Parathyroid adenoma (tissue), 2 donors: ENCODE results near the gene MYL3.

ENCODE experiments used
- H2AFZ ChIP-seq: fragments of 300-600 bp; sonication (generic); one replicate; pipeline ENCODE4 v1.7.0; 2017; ENCODE audit warnings: antibody characterized with exemption, mild to moderate bottlenecking
- H3K27ac ChIP-seq: fragments of 300-600 bp; sonication (generic); one replicate; pipeline ENCODE4 v1.7.0; 2017
- H3K27me3 ChIP-seq: fragments of 300-600 bp; sonication (generic); one replicate; pipeline ENCODE4 v1.7.0; 2017; ENCODE audit warnings: low read length; ENCODE audit not compliant: control insufficient read depth, insufficient read depth
- H3K36me3 ChIP-seq: fragments of 300-600 bp; sonication (generic); one replicate; pipeline ENCODE4 v1.7.0; 2017; ENCODE audit warnings: low read length; ENCODE audit not compliant: control insufficient read depth, insufficient read depth
- H3K4me1 ChIP-seq: fragments of 300-600 bp; sonication (generic); one replicate; pipeline ENCODE4 v1.7.0; 2017; ENCODE audit warnings: control low read depth
- H3K4me2 ChIP-seq: fragments of 300-600 bp; sonication (generic); one replicate; pipeline ENCODE4 v1.7.0; 2017; ENCODE audit warnings: low read length
- H3K4me3 ChIP-seq: fragments of 300-600 bp; sonication (generic); one replicate; pipeline ENCODE4 v1.7.0; 2017; ENCODE audit warnings: low read depth, low read length
- H3K79me2 ChIP-seq: fragments of 300-600 bp; sonication (generic); one replicate; pipeline ENCODE4 v1.7.0; 2017; ENCODE audit warnings: control low read depth
- H3K9ac ChIP-seq: fragments of 300-600 bp; sonication (generic); one replicate; pipeline ENCODE4 v1.7.0; 2017; ENCODE audit warnings: mild to moderate bottlenecking
- H3K9me3 ChIP-seq: fragments of 300-600 bp; sonication (generic); one replicate; pipeline ENCODE4 v1.7.0; 2017; ENCODE audit warnings: low read length; ENCODE audit not compliant: control insufficient read depth
- TF ChIP-seq, protein P1 (sequence below): fragments of 300-600 bp; sonication (generic); IDR thresholded peaks from one replicate; pipeline ENCODE4 v1.7.0; 2017; ENCODE audit warnings: antibody characterized with exemption, mild to moderate bottlenecking
- donor health status: primary hyperparathyroidism.

Gene MYL3

DNA sequence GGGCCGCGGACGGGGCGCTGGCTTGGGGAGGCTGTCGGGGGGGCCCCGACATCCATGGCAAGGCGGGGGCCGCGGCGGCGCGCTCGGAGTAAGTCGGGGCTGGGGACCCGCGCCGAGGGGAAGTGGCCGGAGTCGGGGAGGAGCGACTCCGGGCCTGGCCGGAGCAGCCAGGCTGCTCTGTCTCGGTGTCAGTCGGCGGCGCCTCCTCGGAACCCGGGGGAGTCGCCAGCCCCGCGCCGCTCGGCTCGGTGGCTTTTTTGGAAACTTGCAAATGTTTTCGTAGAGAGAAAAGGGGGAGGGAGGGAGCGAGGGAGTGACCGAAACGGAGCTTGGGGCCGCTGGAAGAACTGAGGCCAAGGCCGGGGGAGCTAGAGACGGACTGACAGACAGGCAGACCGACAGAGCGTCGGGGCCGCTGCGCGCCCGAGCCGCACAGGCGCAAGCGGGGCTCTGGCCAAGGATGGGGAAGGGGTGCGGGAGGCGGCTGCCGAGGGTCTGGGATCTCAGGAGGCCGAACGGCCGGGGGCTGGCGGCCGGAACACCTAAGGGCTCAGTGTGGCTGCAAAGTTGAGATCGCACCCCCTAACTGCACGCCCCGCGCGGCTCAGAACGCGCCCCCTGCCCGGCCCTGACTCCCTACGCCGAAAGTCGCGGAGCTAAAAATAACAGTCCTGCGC, 19.3 kb upstream of the MYL3 start:
- peak overlapping the region; percentile 48 for H3K4me3 ChIP-seq
- peak overlapping the region; percentile 78 for H3K4me2 ChIP-seq
- H3K4me1 ChIP-seq = no peaks in the 10 kb centered on the region
- peak overlapping the region; percentile 55 for H2AFZ ChIP-seq
- no peaks in the 10 kb centered on the region for H3K79me2 ChIP-seq
- no peaks in the 10 kb centered on the region for H3K9me3 ChIP-seq
- H3K9ac ChIP-seq = no peak overlapping the region
- no peak overlapping the region for H3K27ac ChIP-seq
- TF ChIP-seq, protein P1, sequence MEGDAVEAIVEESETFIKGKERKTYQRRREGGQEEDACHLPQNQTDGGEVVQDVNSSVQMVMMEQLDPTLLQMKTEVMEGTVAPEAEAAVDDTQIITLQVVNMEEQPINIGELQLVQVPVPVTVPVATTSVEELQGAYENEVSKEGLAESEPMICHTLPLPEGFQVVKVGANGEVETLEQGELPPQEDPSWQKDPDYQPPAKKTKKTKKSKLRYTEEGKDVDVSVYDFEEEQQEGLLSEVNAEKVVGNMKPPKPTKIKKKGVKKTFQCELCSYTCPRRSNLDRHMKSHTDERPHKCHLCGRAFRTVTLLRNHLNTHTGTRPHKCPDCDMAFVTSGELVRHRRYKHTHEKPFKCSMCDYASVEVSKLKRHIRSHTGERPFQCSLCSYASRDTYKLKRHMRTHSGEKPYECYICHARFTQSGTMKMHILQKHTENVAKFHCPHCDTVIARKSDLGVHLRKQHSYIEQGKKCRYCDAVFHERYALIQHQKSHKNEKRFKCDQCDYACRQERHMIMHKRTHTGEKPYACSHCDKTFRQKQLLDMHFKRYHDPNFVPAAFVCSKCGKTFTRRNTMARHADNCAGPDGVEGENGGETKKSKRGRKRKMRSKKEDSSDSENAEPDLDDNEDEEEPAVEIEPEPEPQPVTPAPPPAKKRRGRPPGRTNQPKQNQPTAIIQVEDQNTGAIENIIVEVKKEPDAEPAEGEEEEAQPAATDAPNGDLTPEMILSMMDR = no peak
- no peaks in the 10 kb centered on the region for H3K27me3 ChIP-seq
- H3K36me3 ChIP-seq = no peaks in the 10 kb centered on the region

- peak overlapping the region; percentile 48 for H3K4me3 ChIP-seq
- no peaks in the 10 kb centered on the region for H3K27me3 ChIP-seq
- no peaks in the 10 kb centered on the region for H3K79me2 ChIP-seq
- no peak overlapping the region for H3K27ac ChIP-seq
- TF ChIP-seq, protein P1 = no peak
- peak overlapping the region; percentile 55 for H2AFZ ChIP-seq
- H3K9me3 ChIP-seq = no peaks in the 10 kb centered on the region
- no peaks in the 10 kb centered on the region for H3K4me1 ChIP-seq
- H3K4me2 ChIP-seq = peak overlapping the region; percentile 78
- no peak overlapping the region for H3K9ac ChIP-seq
- no peaks in the 10 kb centered on the region for H3K36me3 ChIP-seq
These were observed 18.5 kb upstream of the MYL3 start for GRCh38 chr3:46881596-46882376.

DNA sequence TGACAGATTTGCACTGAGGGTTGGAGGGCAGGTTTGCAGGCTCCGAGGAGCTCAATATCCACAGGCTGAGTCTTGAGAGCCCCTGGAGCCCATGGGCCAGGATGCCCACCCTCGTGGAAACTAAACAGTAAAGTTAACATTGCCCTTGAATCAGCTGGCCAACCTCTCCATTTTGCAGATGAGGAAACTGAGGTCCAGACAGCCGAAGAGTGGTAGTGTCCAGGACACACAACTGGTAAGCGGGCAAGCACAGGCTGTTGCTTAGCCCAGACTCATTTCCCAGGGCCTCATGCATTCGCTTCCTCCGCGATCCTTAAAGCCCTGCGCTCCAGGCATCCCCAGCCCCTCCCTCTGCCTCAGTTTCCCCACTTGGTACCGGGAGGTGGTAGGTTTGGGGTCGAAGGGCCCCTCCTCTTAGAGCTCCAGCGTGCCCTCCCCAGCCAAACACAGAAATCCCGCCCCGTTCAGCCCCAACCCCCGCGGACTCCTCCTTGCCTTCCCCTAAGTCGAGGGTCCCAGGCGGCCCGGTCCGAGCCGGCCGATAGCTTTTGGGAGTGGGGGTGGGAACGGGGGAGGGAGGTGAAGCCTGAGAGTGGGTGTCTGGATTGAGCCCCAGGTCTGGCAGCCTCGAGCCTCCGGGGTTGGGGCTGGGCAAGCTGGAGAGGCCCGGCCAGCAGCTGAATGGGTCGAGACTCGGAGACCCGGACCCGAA, 17.8 kb upstream of the MYL3 start:
- H3K36me3 ChIP-seq = no peaks in the 10 kb centered on the region
- no peak overlapping the region for H3K4me2 ChIP-seq
- H3K27me3 ChIP-seq = no peaks in the 10 kb centered on the region
- no peak overlapping the region for H3K4me3 ChIP-seq
- H3K9ac ChIP-seq = no peak overlapping the region
- no peaks in the 10 kb centered on the region for H3K9me3 ChIP-seq
- H3K79me2 ChIP-seq = no peaks in the 10 kb centered on the region
- H3K4me1 ChIP-seq = no peaks in the 10 kb centered on the region
- H2AFZ ChIP-seq = no peak overlapping the region
- H3K27ac ChIP-seq = no peak overlapping the region
- TF ChIP-seq, protein P1 = no peak

DNA sequence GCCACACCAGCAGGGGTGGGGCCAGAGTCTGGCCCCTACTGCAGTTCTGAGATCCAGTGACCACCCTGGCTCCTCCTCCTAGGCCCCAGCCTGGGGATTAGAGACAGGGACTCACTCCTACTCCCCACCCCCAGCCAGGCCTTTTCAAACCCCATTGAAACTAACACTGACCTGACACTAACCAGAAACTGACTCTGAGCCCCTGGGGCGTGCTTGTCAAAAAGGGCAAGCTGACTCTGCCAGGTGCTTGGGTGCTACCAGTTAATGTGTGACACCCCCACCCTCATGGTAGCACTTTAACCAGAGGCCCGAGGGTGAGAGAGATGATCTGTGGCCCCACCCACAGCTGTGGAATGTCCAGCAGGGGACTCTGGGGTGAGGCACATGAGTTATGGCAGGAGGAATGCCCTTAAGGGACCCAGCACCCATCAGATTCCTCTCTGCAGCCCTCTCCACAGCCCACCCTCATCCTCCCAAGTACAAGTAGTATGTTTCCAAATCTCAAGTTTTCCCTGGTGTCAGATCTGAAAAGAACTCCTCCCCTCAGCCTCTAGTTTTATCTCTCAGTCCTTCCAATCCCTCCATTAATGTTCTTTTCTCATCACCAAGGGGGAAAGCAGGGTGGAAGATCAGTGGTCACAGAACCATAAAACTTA, 15.7 kb upstream of the MYL3 start:
- no peaks in the 10 kb centered on the region for H3K4me1 ChIP-seq

More for the DNA sequence above, 15.7 kb upstream of the MYL3 start:
- Histone ChIP-seq H3K4me2 (no peak overlapping the region), H3K4me3 (no peak overlapping the region), H3K79me2 (no peaks in the 10 kb centered on the region), H3K9me3 (no peaks in the 10 kb centered on the region), H3K27ac (no peak overlapping the region), H3K27me3 (no peaks in the 10 kb centered on the region), H2AFZ (no peak overlapping the region), H3K9ac (no peak overlapping the region), H3K36me3 (no peaks in the 10 kb centered on the region)
- TF ChIP-seq, protein P1 = no peak
